ENCODE data around the gene DNER. TPM values are rescaled to one million over a fixed set of nuclear protein-coding genes. Genes with fewer than 3 reads are reported as not detected.

DNER gene
- polyA plus RNA-seq, 3 donors: 0.12 to 0.20 (median 0.16) TPM

- Histone ChIP-seq H3K36me3 (replicated peaks in 1 of 2; ENCODE audit: control insufficient read depth in 1 of 2, insufficient read depth in 2 of 2, low read length in 2 of 2) (no peaks in the 10 kb centered on the region), H3K79me2 (ENCODE audit: insufficient read depth, low read length) (no peaks in the 10 kb centered on the region), H2AFZ (ENCODE audit: insufficient read depth, low read depth, low read length, poor library complexity, severe bottlenecking) (no peak overlapping the region), H3K9ac (ENCODE audit: insufficient read depth, low read length, poor library complexity, severe bottlenecking) (no peak overlapping the region), H4K20me1 (ENCODE audit: insufficient read depth, low read length) (no peaks in the 10 kb centered on the region), H3K27me3 (ENCODE audit: control insufficient read depth in 2 of 2, insufficient read depth in 2 of 2, low read length in 2 of 2) (no peaks in the 10 kb centered on the region), H3K4me3 (replicated peaks in 1 of 3; ENCODE audit: low read depth in 2 of 3, low read length in 3 of 3) (no peak overlapping the region), H3K4me1 (ENCODE audit: control insufficient read depth in 1 of 2, insufficient read depth in 2 of 2, low read length in 2 of 2) (no peaks in the 10 kb centered on the region), H3K4me2 (replicated peaks; ENCODE audit: extremely low read depth, low read length, poor library complexity, severe bottlenecking) (no peak overlapping the region), H3K9me3 (replicated peaks in 1 of 2; ENCODE audit: control insufficient read depth in 1 of 2, insufficient read depth in 1 of 2, low read length in 2 of 2) (peaks cover 0 to under 1% of the 10 kb centered on the region in 2 donors), H3K27ac (ENCODE audit: low read depth in 1 of 2, low read length in 2 of 2) (no peak overlapping the region)
- Mint-ChIP-seq H3K36me3 (no peaks in the 10 kb centered on the region), H3K4me1 (no peaks in the 10 kb centered on the region), H3K27me3 (ENCODE audit: low read depth in 3 of 3) (peaks cover 0 to 5% (median 1%) of the 10 kb centered on the region in 3 donors), H3K4me3 (no peak overlapping the region), H3K27ac (no peak overlapping the region), H3K9me3 (peaks cover 0 to 18% (median 6%) of the 10 kb centered on the region in 7 donors)
- intact Hi-C loops (cut with micrococcal nuclease): no loop called here
- WGBS (ENCODE audit: insufficient coverage): 91% methylated on average over 11 of the region's 12 CpGs
- TF ChIP-seq CTCF (IDR thresholded peaks at IDR 0.05): no peak
- no peak for DNase-seq
Observed at GRCh38 chr2:229622495-229623355, 91.6 kb downstream of the DNER start.

- Mint-ChIP-seq H3K9me3 (peaks cover 0 to 18% (median 5%) of the 10 kb centered on the region in 7 donors), H3K36me3 (no peaks in the 10 kb centered on the region), H3K4me3 (no peak overlapping the region), H3K27me3 (ENCODE audit: low read depth in 3 of 3) (peaks cover 0 to 5% (median 1%) of the 10 kb centered on the region in 3 donors), H3K27ac (no peak overlapping the region), H3K4me1 (no peaks in the 10 kb centered on the region)
- no peaks in the 10 kb centered on the region for H3K27me3 ChIP-seq (ENCODE audit: control insufficient read depth in 2 of 2, insufficient read depth in 2 of 2, low read length in 2 of 2)
- H3K4me3 ChIP-seq (replicated peaks in 1 of 3; ENCODE audit: low read depth in 2 of 3, low read length in 3 of 3): no peak overlapping the region
- intact Hi-C loops (cut with micrococcal nuclease): no loop called here
- no peak overlapping the region for H2AFZ ChIP-seq (ENCODE audit: insufficient read depth, low read depth, low read length, poor library complexity, severe bottlenecking)
- H3K4me2 ChIP-seq (replicated peaks; ENCODE audit: extremely low read depth, low read length, poor library complexity, severe bottlenecking): no peak overlapping the region
- no CpG with 5 or more reads among the region's 5 CpGs for WGBS (ENCODE audit: insufficient coverage)
- H3K4me1 ChIP-seq (ENCODE audit: control insufficient read depth in 1 of 2, insufficient read depth in 2 of 2, low read length in 2 of 2): no peaks in the 10 kb centered on the region
- no peaks in the 10 kb centered on the region for H3K36me3 ChIP-seq (replicated peaks in 1 of 2; ENCODE audit: control insufficient read depth in 1 of 2, insufficient read depth in 2 of 2, low read length in 2 of 2)
- H3K27ac ChIP-seq (ENCODE audit: low read depth in 1 of 2, low read length in 2 of 2): no peak overlapping the region
- no peaks in the 10 kb centered on the region for H3K79me2 ChIP-seq (ENCODE audit: insufficient read depth, low read length)
- no peaks in the 10 kb centered on the region for H4K20me1 ChIP-seq (ENCODE audit: insufficient read depth, low read length)
- no peak for DNase-seq
- H3K9ac ChIP-seq (ENCODE audit: insufficient read depth, low read length, poor library complexity, severe bottlenecking): no peak overlapping the region
- no peaks in the 10 kb centered on the region for H3K9me3 ChIP-seq (replicated peaks in 1 of 2; ENCODE audit: control insufficient read depth in 1 of 2, insufficient read depth in 1 of 2, low read length in 2 of 2)
- TF ChIP-seq CTCF (IDR thresholded peaks at IDR 0.05): no peak
Observed at GRCh38 chr2:229620759-229621158, 93.6 kb downstream of the DNER start.
